BLaER1 treated with 17β-estradiol and CSF1 and Interleukin-3, amounts not matched to agents 10 nM and 100 nM (cell line): ENCODE results near the gene NOS1AP.

Experiments used
- H3K27ac ChIP-seq, 11 experiments: shearing (Covaris generic); formaldehyde crosslinking; 2 replicates each; pipeline ENCODE4 v1.8.1; 2022
- H3K27me3 ChIP-seq, 11 experiments: shearing (Covaris generic); formaldehyde crosslinking; 2 replicates each; pipeline ENCODE4 v1.8.1; 2022
- H3K36me3 ChIP-seq, 11 experiments: shearing (Covaris generic); formaldehyde crosslinking; 2 replicates each; pipeline ENCODE4 v1.8.1; 2022
- H3K4me1 ChIP-seq, 10 experiments: shearing (Covaris generic); formaldehyde crosslinking; 2 replicates each; pipeline ENCODE4 v1.8.1; 2022
- H3K4me2 ChIP-seq, 11 experiments: shearing (Covaris generic); formaldehyde crosslinking; 2 replicates each; pipeline ENCODE4 v1.8.1; 2022
- H3K4me3 ChIP-seq, 10 experiments: shearing (Covaris generic); formaldehyde crosslinking; 2 replicates each; pipeline ENCODE4 v1.8.1; 2022
- H3K9ac ChIP-seq, 11 experiments: shearing (Covaris generic); formaldehyde crosslinking; 2 replicates each; pipeline ENCODE4 v1.8.1; 2022
- H3K9me3 ChIP-seq, 11 experiments: shearing (Covaris generic); formaldehyde crosslinking; replicated peaks in 1 of 11; 2 replicates each; pipeline ENCODE4 v1.8.1; 2022
- H4K20me1 ChIP-seq, 11 experiments: shearing (Covaris generic); formaldehyde crosslinking; 2 replicates each; pipeline ENCODE4 v1.8.1; 2022
- Cebpa-rat ChIP-seq, 11 experiments: shearing (Covaris generic); IDR thresholded peaks; 2 replicates each; pipeline ENCODE4 v1.8.1; 2022

The NOS1AP gene

GRCh38 chr1:162265983-162266382, 196.5 kb downstream of the NOS1AP start:
- Histone ChIP-seq H4K20me1 (no peaks in the 10 kb centered on the region), H3K9ac (no peak overlapping the region), H3K27me3 (no peaks in the 10 kb centered on the region), H3K9me3 (no peaks in the 10 kb centered on the region), H3K4me2 (no peak overlapping the region), H3K27ac (no peak overlapping the region), H3K4me3 (no peak overlapping the region), H3K4me1 (peaks cover 0 to 10% (median 0%) of the 10 kb centered on the region in 10 experiments; a peak in 2 of 20 replicates), H3K36me3 (no peaks in the 10 kb centered on the region)
- TF ChIP-seq Cebpa-rat (IDR thresholded peaks at IDR 0.05) = no peak

- H3K36me3 ChIP-seq = no peaks in the 10 kb centered on the region
- H3K9me3 ChIP-seq = no peaks in the 10 kb centered on the region
- no peaks in the 10 kb centered on the region for H4K20me1 ChIP-seq
- peaks cover 0 to 10% (median 0%) of the 10 kb centered on the region in 10 experiments; a peak in 2 of 20 replicates for H3K4me1 ChIP-seq
- H3K27me3 ChIP-seq = no peaks in the 10 kb centered on the region
- H3K27ac ChIP-seq = no peak overlapping the region
- TF ChIP-seq Cebpa-rat (IDR thresholded peaks at IDR 0.05) = no peak
- no peak overlapping the region for H3K4me2 ChIP-seq
- H3K4me3 ChIP-seq = no peak overlapping the region
- H3K9ac ChIP-seq = no peak overlapping the region
These were observed 200.7 kb downstream of the NOS1AP start for GRCh38 chr1:162270016-162270770.

- no peak overlapping the region for H3K9ac ChIP-seq
These were observed 202.5 kb downstream of the NOS1AP start for GRCh38 chr1:162271972-162272371.

GRCh38 chr1:162272419-162272818, 202.9 kb downstream of the NOS1AP start:
- no peak overlapping the region for H3K9ac ChIP-seq
- no peaks in the 10 kb centered on the region for H3K36me3 ChIP-seq
- H4K20me1 ChIP-seq = no peaks in the 10 kb centered on the region
- H3K9me3 ChIP-seq = no peaks in the 10 kb centered on the region
- no peak overlapping the region for H3K4me3 ChIP-seq
- no peak for TF ChIP-seq Cebpa-rat (IDR thresholded peaks at IDR 0.05)
- H3K27ac ChIP-seq = no peak overlapping the region
- H3K4me1 ChIP-seq = peaks cover 0 to 10% (median 0%) of the 10 kb centered on the region in 10 experiments; a peak in 2 of 20 replicates
- no peak overlapping the region for H3K4me2 ChIP-seq
- H3K27me3 ChIP-seq = no peaks in the 10 kb centered on the region

More at GRCh38 chr1:162271972-162272371, 202.5 kb downstream of the NOS1AP start:
- H3K4me1 ChIP-seq = peaks cover 0 to 10% (median 0%) of the 10 kb centered on the region in 10 experiments; a peak in 2 of 20 replicates
- TF ChIP-seq Cebpa-rat (IDR thresholded peaks at IDR 0.05) = no peak
- no peaks in the 10 kb centered on the region for H3K36me3 ChIP-seq
- H3K4me3 ChIP-seq = no peak overlapping the region
- no peak overlapping the region for H3K27ac ChIP-seq
- no peaks in the 10 kb centered on the region for H3K27me3 ChIP-seq
- no peak overlapping the region for H3K4me2 ChIP-seq
- no peaks in the 10 kb centered on the region for H4K20me1 ChIP-seq
- no peaks in the 10 kb centered on the region for H3K9me3 ChIP-seq

GRCh38 chr1:162275622-162276175, 206.2 kb downstream of the NOS1AP start:
- Histone ChIP-seq H3K9ac (no peak overlapping the region), H3K36me3 (no peaks in the 10 kb centered on the region), H3K27me3 (no peaks in the 10 kb centered on the region), H3K4me1 (no peaks in the 10 kb centered on the region), H3K4me2 (no peak overlapping the region), H3K27ac (0 out of 22 replicates have a peak overlapping the region, but pooled peaks of 1 of the 11 experiments have one; percentile 0), H4K20me1 (no peaks in the 10 kb centered on the region), H3K9me3 (no peaks in the 10 kb centered on the region), H3K4me3 (no peak overlapping the region)
- no peak for TF ChIP-seq Cebpa-rat (IDR thresholded peaks at IDR 0.05)

- Histone ChIP-seq H3K27ac (no peak overlapping the region), H3K4me2 (no peak overlapping the region), H3K27me3 (no peaks in the 10 kb centered on the region), H3K36me3 (no peaks in the 10 kb centered on the region), H3K4me1 (no peaks in the 10 kb centered on the region), H4K20me1 (no peaks in the 10 kb centered on the region), H3K4me3 (no peak overlapping the region), H3K9me3 (no peaks in the 10 kb centered on the region), H3K9ac (no peak overlapping the region)
- no peak for TF ChIP-seq Cebpa-rat (IDR thresholded peaks at IDR 0.05)
These were observed 207.0 kb downstream of the NOS1AP start for GRCh38 chr1:162276493-162276892.

GRCh38 chr1:162279136-162279498, 209.6 kb downstream of the NOS1AP start:
- H3K36me3 ChIP-seq = no peaks in the 10 kb centered on the region
- no peaks in the 10 kb centered on the region for H3K9me3 ChIP-seq
- H3K27me3 ChIP-seq = no peaks in the 10 kb centered on the region
- no peak for TF ChIP-seq Cebpa-rat (IDR thresholded peaks at IDR 0.05)
- peaks cover 0 to 3% (median 0%) of the 10 kb centered on the region in 11 experiments; a peak in 1 of 22 replicates for H4K20me1 ChIP-seq
- H3K4me1 ChIP-seq = peaks cover 0 to 5% (median 0%) of the 10 kb centered on the region in 10 experiments; a peak in 1 of 20 replicates
- H3K4me2 ChIP-seq = no peak overlapping the region
- H3K27ac ChIP-seq = no peak overlapping the region
- H3K9ac ChIP-seq = no peak overlapping the region
- no peak overlapping the region for H3K4me3 ChIP-seq

- no peaks in the 10 kb centered on the region for H3K27me3 ChIP-seq
- no peak overlapping the region for H3K27ac ChIP-seq
- no peak overlapping the region for H3K4me3 ChIP-seq
- H3K4me1 ChIP-seq = peaks cover 0 to 5% (median 0%) of the 10 kb centered on the region in 10 experiments; a peak in 1 of 20 replicates
- no peaks in the 10 kb centered on the region for H3K9me3 ChIP-seq
- H4K20me1 ChIP-seq = peaks cover 0 to 3% (median 0%) of the 10 kb centered on the region in 11 experiments; a peak in 1 of 22 replicates
- no peak overlapping the region for H3K9ac ChIP-seq
- H3K4me2 ChIP-seq = no peak overlapping the region
- no peaks in the 10 kb centered on the region for H3K36me3 ChIP-seq
- no peak for TF ChIP-seq Cebpa-rat (IDR thresholded peaks at IDR 0.05)
These were observed 211.9 kb downstream of the NOS1AP start for GRCh38 chr1:162281426-162281825.

- TF ChIP-seq Cebpa-rat (IDR thresholded peaks at IDR 0.05) = no peak
- no peak overlapping the region for H3K4me3 ChIP-seq
- peaks cover 0 to 3% (median 0%) of the 10 kb centered on the region in 11 experiments; a peak in 1 of 22 replicates for H4K20me1 ChIP-seq
- peaks cover 0 to 5% (median 0%) of the 10 kb centered on the region in 10 experiments; a peak in 1 of 20 replicates for H3K4me1 ChIP-seq
- H3K9me3 ChIP-seq = no peaks in the 10 kb centered on the region
- H3K27ac ChIP-seq = no peak overlapping the region
- no peaks in the 10 kb centered on the region for H3K36me3 ChIP-seq
- no peaks in the 10 kb centered on the region for H3K27me3 ChIP-seq
- no peak overlapping the region for H3K9ac ChIP-seq
- H3K4me2 ChIP-seq = no peak overlapping the region
These were observed 214.2 kb downstream of the NOS1AP start for GRCh38 chr1:162283657-162284056.
